NCI-H2196 (cell line): ENCODE measurements around the gene ZBTB20.

Experiments used
- DNase-seq: peaks from one replicate; lab custom pipeline; 2025; ENCODE audit not compliant: unreplicated experiment; lab: John Stamatoyannopoulos, UW

ZBTB20 gene

DNA sequence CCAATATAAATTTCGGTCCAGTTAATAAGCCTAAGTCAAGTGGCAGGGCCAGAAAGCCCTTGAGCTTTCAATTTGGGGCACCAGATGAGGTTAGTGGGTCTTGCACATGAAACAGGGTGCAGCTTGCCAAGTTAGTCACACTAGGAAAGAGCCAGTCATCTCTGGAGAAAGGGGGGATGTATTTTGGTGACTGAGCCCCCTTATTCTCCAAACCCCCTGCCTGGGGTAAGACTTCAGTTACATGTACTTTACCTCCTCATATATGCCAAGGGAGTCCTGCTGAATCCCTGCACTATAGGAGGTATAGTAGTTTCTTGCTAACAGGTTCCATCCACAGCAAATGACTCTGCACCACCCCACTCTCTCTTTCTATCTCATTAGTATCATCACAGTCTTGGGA lies 790.6 kb downstream of the ZBTB20 start:
- DNase-seq = no peak

DNA sequence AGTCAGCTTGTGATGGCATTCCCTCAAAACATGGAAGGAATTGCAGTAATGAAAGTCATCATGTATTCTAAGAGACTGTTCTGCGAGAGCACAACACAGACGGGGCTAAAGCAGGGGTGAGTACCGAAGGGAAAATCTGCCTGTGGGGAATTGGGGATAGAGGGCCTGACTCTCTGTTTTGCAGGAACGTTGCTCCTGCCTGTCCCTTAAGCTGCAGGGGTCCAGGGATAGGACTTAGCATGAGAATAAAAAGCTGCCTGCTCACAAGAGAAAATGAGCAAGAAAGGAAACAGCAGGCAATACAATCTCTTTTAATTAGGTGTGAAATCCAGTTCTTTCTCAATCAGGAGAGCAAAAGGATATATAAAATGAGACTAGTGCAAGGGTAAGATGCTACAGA lies 791.0 kb downstream of the ZBTB20 start:
- DNase-seq = no peak

DNA sequence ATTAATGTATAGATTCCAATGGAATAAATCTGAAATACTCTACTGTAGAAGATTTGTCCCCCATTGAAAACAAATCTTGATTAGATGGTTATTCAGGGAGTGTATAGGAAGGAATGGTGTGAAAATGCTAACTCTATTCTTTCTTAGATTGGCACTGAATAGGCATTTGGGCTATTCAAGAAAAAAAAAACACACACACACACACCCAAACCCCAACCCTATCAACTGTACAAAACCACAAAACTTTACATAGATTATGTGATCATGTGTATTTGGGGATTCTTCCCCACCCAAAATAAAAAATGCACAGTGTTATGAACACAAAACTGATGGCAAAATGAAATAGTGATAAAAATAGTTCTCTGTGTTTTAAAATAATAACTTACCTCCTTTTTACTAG lies 791.4 kb downstream of the ZBTB20 start:
- no peak for DNase-seq

DNA sequence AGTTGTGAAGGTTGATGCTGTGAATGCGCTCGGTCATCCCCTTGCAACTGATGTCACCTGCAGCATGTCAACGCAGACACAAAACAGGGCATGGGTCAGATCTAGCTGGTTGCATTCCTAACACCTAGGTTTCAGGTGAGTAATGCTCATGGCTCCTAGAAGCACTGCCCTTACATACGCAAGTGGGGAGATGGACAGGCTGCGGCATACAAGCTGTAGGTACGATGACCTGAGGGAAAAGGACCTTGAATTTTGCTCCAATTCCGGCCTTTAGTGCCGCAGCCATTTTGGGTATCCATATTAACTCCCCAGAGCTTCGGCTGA lies 795.3 kb downstream of the ZBTB20 start:
- no peak for DNase-seq

DNA sequence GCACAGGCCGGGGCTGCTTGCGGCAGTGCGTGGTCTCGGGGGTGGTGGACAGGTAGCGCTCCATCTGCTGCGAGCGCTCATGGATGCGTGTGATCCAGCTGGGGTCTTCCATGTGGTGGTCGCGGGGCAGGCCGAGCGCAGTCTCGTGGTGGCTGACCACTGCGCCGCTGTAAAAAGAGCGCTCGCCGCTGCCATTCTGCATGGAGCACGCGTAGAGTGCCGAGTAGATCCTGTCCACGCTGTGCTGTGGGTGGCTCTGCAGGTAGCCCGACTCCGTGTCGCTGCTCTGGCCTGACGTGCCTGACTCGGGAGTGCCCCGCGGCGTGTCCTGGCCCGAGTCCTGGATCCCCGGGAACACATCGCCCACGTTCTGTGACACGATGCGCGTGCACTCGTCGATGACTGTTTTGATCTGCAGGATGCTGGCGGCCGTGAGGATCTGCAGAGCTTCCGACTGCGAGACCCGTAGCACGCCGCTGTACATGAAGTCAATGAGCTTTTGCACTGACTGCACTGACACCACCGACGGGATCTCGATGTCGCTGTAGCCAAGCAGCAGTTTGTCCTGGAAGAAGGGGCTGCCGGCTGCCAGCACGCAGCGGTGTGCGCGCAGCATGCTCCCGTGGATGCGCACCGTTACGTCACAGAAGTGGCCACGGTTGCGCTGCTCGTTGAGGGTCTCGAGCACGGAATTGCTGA lies 795.8 kb downstream of the ZBTB20 start:
- DNase-seq = no peak

DNA sequence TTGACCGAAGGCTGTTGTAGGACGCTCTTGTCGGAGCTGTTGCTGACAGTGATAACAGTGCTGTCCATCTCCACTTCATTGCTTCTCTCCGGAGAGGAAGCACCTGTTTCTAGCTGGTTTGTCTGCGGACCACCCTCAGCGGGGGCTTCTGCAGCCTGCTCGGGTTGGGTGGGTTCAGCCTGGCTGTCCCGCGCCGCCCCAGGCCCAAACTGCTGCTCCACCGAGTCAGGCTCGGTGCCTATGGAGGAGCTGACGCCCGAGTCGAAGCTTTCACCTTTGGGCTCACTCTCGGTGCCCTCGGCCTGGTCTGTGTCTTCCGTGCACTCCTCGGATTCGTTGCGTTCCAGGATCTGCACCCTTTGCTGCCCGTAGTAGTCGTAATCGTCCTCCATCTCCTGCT lies 796.4 kb downstream of the ZBTB20 start:
- no peak for DNase-seq

DNA sequence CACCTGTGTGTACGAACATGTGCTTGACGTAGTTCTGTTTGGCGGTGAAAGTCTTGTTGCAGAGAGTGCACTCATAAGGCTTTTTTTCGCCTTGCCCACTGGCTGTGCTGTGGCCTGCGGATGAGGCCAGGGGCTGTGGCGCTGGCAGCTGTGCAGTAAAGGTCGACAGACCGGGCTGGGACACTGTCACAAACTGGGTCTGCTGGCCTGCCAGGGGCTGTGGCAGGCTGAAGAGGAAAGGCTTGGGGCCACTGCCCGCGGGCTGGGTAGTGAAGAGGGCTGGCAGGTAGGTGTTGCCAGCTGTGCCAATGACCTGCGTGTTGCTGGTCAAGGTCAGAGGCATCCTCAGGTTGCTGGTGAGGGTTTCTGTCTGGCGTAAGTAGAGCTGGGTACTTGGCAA lies 796.8 kb downstream of the ZBTB20 start:
- DNase-seq = no peak

DNA sequence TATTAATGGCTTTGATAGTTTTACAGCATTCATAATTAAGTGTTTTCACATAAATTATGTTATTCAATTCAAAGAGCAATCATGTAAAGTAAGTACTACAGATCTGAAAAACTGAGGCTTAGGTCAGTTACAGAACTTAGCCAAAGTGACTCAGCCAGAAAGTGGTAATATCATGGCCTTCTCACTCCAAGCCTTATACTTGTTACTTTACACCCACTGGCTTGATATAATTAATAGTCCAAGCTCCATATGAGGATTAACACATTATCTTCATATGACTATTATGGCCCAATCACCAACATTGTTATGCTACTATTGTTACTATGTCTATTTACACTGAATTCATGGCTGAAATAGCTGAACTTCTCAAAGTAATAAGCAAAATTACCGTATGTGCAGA lies 802.6 kb downstream of the ZBTB20 start:
- no peak for DNase-seq

DNA sequence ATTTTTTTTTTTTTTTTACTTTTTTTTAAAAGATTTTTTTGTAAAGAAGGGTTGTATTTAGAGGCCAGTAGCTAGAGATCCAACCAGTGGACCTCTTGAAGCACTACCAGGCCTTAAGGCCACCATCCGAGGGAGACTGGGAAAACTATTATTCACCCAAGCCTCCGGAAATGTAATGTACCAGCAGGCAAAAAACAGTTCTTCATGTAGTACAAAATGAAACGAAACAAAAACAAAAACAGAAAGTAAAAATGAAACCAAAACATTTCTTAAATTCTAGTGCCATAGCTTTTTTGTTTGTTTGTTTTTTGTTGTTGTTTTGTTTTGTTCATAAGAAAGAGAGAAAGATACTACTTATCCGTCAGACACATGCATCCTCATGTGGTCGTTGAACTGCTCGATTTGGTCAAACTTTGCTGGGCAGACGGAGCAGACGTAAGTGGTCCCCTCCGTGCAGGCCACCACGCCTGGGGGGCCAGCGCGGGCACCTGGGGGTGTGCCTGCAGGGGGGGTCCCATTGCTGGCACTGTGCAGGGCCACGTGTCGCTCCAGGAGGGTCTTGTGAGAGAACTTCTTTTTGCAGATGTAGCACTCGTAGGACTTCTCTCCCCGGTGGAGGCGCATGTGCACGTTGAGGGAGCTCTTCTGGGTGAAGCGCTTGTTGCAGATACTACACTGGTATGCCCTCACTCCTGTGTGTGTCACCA lies 808.3 kb downstream of the ZBTB20 start:
- DNase-seq = no peak

DNA sequence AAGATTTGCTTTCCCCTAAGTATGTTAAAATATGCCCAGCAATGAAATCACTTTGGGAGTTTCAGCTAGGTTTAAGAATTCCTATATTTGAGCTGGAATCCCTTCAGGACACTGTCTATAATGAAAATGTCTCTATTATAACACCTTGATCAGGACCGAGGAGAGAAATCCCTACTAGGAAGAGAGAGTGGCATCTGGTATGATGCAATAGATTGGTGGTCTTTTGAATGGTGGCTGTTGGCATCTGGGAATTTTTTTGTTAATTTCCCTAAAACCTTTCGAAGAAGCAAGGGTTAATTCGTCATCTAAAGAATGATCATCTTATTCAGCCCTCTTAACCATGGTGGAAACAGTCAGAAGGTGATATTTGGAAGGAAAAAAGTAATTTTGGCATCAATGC lies 810.2 kb downstream of the ZBTB20 start:
- DNase-seq = no peak

DNA sequence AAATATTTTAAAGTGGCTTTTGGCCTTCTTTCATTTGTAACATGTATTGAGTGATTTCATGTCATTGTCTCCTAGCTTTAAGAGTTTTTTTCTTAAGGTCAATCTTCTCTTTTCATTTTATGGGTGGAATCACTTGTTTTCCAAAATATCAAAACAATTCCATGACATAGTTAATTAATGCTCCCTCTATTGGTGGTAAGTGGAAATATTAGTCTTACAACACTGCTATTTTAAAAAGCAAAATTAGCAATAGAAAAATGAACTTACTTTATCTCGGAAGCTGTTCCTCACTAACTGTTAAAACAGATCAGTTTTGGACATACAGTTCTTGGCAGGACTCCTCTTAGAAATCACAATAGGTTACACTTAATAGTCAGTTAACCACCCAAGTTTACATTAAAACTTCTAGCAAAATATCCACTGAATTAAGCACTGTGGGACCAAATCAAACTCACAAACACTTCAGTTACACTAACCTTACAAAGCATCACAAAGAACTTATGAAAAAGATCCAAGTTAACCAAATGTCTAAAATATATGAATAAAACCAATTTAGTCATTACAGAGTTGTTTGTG lies 810.9 kb downstream of the ZBTB20 start:
- DNase-seq = peak; percentile 11

DNA sequence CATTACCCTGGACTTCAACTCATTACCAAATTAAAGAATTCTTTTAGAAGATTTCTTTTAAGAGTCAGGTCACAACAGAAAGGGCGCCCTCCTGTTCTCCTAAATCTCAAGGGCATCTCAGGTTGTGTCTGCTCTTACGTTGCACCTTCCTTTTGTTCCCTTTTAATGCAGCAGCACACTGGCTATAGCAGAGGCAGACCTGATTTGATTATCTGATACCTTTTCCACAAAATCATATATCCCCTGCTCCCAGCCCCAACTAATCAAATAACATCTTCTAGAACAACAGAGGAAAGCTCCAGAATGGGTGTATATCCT lies 813.2 kb downstream of the ZBTB20 start:
- no peak for DNase-seq

DNA sequence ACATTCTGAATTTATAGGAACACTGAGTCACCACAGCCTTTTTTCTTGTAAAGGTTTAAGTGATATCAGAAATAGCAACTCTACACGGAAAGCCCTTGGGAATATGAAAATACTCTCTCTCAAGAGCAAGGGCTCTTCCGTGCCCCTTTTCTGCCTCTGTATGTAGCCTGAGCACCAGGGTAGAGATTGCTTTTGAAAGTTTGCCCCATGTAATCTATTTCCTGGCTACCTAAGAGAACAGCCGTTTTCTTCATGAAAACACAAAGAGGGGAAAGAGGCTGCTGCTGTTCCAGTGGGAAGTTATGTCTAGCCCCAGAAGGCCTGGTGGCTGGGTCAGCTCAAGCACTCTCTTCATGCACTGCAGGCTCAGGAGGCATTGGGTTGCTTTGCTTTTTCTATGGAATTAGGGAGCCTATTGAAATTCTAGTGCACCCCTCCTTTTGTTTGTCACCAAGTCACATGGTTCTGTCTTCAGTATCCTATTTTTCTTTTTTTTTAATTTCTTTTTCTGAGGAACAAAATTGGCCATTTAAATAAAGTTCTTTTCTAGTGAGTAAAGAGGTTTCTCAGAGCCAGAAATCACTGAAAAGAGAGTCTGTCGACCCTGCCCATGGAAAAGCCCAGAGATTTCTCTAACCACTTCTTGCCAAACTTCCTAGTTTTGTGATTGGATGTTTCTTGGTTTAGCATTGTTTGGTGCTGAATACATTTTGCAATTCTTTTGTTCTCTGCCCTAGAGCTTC lies 813.7 kb downstream of the ZBTB20 start:
- no peak for DNase-seq

DNA sequence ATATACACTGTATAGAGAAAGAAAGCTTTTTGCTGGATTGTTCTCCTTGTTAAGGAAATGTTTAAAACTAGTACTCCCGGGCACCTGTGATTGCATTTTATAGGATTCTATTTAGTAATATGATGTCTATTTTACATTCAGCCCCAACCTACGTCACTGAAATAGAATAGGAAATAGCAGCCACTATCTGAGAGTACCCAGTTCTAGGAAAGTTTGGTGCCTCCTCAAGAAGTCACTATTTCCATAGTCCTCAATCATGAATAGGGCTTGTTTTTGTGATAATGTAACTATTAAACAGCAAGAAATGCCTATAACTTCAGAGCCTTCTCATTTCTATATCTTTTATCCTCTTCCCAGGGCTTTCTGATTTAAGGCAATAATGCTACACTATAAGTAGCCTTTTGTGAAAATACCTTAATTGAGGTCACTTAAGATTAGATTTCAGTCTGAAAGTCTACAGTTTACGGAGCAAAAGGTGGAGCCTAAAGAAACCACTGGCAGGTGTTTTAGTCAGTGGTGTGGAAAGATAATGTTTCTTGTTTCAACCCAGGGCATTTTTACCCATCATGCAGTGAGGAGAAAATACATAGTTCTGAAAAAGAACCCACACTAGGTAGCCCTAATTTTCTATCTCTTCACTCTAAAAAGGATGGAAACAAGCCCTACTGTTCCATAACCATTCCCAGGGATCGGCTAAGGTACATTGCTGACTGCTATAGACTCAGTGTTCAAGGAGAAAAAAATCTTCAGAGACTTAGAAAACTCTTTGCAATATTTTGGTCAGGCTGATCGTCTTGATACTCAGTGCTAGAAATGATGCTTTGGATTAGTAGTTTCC lies 814.5 kb downstream of the ZBTB20 start:
- no peak for DNase-seq

DNA sequence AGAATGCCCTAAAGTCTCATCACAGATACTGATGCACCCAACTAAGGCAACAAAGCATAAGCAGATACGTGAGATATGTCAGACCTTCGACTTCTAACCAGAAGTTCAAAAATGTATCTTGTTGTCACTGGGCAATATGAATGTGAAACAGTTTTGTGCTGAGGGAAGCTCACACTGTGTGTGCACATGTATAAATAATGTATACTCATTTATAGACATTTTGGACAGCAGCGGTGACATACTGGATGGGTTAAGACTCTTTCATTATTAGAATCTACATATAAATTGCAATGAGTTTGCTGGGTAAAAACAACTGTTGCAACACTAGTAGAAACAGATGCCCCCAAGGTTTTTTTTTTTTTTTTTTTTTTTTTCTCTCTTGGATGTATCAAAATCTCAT lies 815.4 kb downstream of the ZBTB20 start:
- DNase-seq = no peak

DNA sequence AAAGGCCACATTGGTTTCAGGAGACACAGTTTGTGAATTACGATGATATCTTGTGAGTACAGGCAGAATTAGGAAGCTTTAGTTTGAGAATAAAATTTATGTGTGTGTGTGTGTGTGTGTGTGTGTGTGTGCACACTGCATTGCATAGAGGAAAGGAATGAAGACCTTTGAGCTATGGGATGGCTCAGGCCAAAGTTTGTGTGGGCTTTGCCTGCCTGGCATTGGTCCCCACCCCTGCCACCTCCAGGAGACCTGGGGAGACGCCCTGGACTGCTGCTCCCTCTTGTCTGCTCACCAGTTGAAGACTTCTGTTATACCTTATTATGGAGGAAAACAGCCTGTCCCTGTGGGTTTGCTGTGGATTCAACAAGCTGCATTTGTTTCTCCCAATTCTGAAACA lies 816.1 kb downstream of the ZBTB20 start:
- DNase-seq = no peak

DNA sequence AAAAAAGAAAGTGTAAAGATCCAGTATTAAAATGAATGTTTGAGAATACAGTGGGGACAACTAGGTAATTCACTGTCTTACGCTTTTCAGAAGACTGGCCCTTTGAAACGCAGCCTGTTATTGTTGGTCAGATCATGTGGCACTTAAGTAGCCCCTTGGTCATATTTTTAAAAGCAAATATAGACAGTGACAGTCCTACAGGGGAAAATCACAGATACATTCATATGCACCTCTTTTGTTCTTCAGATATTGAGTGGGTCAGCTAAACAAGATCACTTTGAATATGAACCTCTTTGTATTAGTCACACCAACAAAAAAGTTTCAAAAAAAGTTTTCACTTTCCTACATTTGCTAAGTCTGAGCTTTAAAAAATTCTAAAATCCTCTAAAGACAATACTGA lies 817.3 kb downstream of the ZBTB20 start:
- DNase-seq = no peak

DNA sequence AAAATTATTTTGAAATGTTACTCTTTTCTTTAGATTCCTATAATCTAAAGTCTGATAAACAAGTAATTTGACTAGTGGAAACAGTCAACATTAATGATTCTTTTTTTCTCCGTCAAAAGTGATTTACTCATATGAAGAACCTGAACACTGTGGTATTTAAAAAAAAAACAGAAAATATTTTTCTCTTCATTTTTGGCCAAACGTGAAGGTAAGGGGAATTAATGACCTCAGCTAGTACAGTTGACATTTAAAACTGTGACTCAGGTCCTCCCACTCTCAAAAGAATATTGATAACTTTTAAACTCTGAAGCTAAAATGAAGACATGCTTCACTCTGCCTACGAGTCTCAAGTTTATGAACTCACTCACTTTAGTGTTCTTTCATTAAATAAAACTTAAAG lies 818.7 kb downstream of the ZBTB20 start:
- no peak for DNase-seq

DNA sequence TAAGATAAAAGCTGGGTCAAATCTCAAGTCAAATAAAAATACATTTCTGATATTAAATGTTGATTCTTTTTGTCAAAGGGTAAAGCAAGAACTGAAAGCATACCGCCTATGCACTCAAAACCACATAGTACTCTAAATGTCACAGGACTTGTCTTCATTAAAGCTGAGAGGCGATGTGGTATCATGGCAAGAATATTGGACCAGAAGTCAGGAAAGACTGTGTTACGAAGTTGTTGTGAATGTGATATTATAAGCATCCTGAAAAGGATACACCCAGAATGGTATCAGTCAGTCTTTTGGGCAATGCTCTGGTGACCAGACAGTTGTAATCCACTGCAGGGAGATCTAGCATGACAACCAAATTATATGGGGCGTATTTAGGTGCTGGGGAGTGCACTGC lies 819.4 kb downstream of the ZBTB20 start:
- DNase-seq = no peak

DNA sequence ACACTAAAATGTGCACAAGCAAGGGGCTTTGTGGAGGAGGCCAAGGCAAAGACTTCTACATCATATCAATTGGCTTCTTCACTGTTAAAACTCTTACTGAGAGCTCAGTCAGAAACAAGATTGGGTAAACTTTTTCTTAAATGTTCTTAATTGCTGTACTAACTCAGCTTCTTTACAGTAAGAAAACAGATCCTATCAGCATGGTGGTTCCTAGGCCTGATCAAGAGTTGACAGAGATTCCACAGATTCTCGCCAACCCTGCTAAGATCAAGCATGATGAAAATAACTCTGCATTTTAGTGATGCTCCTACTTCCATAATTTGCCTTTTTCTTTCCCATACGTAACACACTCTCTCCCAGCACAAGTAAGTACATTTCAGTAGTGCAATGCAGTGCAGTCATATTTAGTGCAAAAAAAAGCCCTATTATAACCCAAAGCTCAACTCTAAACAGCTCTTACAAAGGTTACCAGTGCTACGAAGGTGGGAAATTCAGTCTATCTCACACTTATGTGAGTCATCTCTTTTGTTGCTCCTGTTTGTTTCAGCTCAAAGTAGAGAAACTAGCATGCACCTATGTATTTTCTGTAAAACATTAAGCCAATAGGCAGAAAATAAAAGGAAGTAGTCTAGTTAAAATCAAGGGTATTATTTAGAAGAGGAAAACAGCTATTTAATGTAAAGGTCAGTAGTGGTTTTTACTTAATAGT lies 823.4 kb downstream of the ZBTB20 start:
- no peak for DNase-seq

DNA sequence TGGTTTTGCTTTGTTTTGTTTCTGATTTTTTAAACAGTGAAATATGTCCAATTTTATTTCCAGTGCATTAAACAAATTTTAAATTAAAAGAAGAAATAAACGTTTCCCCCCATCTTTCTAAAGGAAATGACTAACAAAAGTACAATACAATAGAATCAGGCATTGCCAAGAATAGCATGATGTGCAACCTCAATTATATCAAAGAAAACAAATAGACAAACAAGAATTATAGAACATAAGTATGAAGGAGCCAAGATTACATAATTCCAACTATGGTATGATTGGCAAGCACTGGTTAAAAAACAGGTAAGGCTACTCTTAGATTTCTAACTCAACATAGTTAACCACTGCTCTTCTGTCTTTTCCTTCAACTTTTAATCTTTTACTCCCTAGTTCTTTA lies 826.8 kb downstream of the ZBTB20 start:
- no peak for DNase-seq
